ENCODE measurements around the gene PRPF19.

GRCh38 chr11:60934124-60934789 lies 27.9 kb upstream of the PRPF19 start:
- TF ChIP-seq CTCF (IDR thresholded peaks at IDR 0.05), result no peak
- TF ChIP-seq EP300 (IDR thresholded peaks at IDR 0.05), result no peak
- no peak for TF ChIP-seq POLR2AphosphoS5 (IDR thresholded peaks at IDR 0.05)
